OCI-LY1 (cell line): ENCODE data around the gene TPP1.

Experiments used
- EZH2 ChIP-seq: fragments of 200-600 bp; sonication (generic), shearing (Covaris generic); IDR thresholded peaks from 2 replicates; pipeline ENCODE4 v1.8.0; 2017; ENCODE audit warnings: borderline replicate concordance, mixed run types, mild to moderate bottlenecking, antibody characterized with exemption, low read length, moderate library complexity, mixed read lengths
- TF ChIP-seq, protein P1 (sequence below): fragments of 200-600 bp; sonication (generic), shearing (Covaris generic); IDR thresholded peaks from 2 replicates; pipeline ENCODE4 v1.5.1; 2017; ENCODE audit warnings: mild to moderate bottlenecking, antibody characterized with exemption, low read length, moderate library complexity, mixed read lengths

- TF ChIP-seq, protein P1, sequence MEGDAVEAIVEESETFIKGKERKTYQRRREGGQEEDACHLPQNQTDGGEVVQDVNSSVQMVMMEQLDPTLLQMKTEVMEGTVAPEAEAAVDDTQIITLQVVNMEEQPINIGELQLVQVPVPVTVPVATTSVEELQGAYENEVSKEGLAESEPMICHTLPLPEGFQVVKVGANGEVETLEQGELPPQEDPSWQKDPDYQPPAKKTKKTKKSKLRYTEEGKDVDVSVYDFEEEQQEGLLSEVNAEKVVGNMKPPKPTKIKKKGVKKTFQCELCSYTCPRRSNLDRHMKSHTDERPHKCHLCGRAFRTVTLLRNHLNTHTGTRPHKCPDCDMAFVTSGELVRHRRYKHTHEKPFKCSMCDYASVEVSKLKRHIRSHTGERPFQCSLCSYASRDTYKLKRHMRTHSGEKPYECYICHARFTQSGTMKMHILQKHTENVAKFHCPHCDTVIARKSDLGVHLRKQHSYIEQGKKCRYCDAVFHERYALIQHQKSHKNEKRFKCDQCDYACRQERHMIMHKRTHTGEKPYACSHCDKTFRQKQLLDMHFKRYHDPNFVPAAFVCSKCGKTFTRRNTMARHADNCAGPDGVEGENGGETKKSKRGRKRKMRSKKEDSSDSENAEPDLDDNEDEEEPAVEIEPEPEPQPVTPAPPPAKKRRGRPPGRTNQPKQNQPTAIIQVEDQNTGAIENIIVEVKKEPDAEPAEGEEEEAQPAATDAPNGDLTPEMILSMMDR, result no peak
- no peak for TF ChIP-seq EZH2
Measured at GRCh38 chr11:6576471-6577373, 42.5 kb downstream of the TPP1 start.
